ENCODE data around the gene KHDC4.
"Not testable (repeated sequence)": the region's sequence is repeated elsewhere in the genome, so short reads cannot be mapped to it uniquely, and the experiment has no call there.

The KHDC4 gene

DNA sequence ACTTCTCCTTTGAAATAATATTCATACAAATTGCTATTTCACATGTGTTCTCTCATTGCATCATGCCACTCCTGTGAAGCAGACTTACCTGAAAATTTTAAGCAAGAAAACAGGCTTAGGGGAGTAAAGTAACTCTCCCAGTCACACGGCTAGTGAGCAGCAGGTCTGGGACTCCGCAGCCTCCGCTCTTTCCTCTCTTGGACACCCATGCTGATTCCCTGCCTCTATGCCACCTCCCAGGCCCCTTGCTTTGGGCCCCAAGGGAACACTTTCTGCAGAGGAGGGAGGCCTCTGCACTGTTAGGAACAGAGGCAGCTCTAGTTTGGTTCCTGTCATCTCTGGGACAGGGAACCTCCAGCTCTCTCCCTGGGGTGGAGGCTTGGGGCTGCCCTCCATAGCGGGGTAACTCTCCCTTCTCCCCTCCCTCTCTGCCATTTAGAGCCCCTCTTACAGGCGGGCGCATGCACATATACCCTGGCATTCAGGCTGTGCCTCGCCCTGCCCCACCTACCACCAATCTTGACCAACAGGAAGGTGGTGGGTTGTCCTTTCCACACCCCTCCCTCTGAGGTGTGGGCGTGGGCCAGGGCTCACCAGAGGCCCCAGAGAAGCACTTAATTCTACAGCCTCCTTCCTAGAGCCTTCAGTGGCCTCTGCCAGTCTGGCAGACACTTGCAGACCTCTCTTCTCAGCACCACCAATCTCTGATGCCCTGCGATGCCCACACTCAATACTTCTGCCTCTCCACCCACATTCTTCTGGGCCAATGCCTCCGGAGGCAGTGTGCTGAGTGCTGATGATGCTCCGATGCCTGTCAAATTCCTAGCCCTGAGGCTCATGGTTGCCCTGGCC is 7.0 kb upstream of the KHDC4 start, which contains the start of gene RXFP4:
RXFP4 (plus strand) TSS at position 646 of the 852 bp plus-strand sequence; CDS start at position 718, 72 bp downstream.
- DNase-seq (ENCODE audit: low spot score): no peak

DNA sequence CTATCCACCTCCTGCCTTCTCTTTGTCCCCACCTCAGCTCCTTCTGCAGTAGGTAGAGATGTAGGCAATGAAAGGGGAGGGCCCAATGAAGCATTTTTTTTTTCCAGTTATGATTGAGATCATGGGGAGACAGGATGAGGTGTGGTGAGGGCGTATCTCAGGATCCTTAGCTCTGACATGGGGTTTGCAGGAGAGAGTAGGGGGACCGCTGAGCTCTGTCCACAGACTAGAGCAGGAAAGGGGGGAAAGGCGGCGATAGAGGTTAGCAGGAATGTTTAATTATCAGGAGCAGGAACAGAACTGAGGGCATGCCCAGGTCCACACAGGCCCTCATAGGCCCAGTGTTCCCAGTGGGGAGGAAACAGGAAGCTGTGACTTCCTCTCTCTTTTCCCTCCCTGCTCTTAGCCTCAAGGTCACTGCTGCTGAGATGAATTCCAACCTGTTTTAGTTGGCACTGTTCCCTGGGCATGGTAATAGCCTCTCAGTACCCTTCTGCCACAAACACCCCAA is 6.3 kb upstream of the KHDC4 start:
- peak; percentile 42 for DNase-seq (ENCODE audit: low spot score)

DNA sequence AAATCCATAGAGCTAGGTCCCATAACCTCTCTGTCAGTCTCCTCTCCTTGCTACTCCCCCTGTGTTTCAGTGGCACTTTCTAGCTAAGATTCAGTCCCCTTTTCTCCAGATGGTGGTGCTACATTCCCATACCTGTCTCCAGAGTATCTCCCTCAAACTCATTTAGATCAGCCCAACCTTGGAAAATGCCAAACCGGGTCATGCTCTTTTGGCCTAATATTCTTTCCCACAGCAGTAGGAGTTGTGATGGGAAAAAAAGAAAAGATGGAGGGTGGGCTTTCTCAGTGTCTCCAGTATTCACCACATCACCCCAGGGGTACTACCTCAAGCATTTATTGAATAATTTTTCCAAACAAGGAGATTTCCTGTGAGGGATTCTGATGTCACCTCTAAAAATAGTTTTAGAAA is 4.0 kb upstream of the KHDC4 start:
- peak; percentile 88 for DNase-seq (ENCODE audit: low spot score)

DNA sequence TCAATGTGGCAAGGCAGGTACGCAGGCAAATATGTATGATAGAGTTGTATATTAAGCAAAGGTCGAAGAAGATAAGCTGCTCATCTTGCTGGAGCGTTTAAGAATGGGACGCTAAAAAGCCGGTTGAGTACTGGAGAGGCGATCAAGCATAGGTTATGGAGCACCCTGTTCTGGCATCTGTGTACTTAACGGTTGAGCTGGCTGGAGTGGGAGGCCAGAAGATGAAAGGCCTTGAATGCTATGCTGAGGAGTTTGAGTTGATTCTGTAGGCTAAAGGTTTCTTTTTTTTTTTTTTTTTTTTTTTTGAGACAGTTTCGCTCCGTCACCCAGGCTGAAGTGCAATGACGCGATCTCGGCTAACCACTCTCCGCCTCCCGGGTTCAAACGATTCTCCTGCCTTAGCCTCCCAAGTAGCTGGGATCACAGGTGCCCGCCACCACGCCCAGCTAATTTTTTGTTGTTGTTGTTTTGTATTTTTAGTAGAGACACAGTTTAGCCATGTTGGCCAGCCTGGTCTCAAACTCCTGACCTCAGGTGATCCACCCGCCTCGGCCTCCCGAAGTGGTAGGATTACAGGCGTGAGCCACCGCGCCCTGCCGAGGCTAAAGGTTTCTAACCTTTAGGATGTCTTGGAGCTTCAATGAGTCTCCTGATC is 850 bp upstream of the KHDC4 start:
- DNase-seq (ENCODE audit: low spot score): no peak

DNA sequence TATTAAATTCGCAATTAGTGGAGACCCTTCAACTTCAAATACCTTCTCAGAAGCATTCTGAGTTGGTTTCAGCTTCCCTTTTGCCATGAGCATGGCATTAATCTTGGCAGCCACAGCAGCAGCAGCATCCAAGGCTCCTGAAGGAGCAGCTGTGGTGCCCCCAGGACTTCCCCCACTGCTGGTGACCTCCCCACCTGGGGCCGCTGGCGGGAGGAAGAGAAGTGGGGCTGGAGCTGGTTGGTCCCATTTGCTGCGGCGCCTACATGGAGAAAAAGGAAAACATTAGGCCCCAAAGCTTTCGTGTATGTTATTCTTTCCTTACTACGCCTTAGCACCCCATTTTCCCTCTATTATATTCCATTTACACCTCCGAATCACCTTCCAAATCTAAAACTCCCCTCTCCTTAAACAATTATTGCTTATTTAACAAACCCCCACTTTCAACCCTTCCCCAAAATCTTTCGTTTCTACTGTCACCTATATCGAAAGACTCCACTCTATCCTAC is 569 bp downstream of the KHDC4 start:
- DNase-seq (ENCODE audit: low spot score): no peak

DNA sequence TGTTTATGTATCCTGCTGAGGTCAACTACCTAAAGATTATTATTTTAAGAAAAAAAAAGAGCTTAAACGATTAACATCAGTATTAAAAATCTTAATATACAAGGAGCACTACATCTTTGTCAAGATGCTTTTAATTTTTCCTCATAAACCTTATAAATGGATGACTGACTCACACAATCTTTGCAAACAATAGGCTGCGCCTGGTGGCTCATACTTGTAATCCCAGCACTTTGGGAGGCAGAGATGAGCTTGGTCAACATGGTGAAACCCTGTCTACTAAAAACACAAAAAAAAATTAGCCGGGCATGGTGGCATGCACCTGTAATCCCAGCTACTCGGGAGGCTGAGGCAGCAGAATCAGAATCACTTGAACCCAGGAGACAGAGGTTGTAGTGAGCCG is 1.7 kb downstream of the KHDC4 start:
- DNase-seq (ENCODE audit: low spot score): no peak

DNA sequence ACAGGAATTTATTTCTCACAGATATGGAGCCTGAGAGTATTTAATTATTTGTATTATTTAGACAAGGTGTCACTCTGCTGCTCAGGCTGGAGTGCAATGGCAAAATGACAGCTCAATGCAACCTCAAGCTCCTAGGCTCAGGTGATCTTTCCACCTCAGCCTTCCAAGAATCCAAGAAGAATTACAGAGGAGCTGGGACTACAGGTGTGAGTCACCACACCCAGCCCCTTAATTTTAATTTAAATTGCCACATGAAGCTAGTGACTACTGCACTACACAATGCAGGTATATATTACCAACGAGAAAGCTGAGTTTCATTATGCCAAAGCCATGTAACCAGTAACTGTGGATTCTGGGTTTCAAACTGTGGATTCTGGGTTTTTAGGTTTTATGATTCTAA is 2.1 kb downstream of the KHDC4 start:
- DNase-seq (ENCODE audit: low spot score): no peak

DNA sequence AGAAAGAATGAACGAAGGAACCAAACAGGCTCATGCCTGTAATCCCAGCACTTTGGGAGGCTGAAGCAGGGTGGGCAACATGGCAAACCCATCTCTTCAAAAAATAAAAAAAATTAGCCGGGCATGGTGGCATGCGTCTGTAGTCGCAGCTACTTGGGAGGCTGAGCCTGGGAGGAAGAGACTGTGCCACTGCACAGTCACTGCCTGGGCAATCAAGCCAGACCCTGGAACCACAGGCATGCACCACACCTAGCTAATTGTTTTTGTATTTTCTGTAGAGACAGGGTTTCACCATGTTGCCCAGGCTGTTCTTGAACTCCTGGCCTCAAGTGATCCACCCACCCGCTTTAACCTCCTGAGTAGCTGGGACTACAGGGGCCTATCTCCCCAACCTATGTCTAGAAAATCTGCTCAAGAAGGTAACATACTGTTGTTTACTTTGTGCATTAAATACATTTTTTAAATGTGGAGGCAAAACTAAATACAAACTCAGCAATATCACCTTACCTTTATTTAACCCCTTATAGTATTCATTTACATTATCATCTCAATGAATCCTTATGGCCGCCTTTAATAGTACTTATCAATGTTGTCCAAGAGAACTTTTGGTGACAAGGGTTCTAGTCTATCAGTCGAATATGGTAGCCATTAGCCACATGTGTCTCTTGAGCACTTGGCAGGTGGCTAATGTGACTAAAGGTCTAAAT is 2.7 kb downstream of the KHDC4 start:
- no peak for DNase-seq (ENCODE audit: low spot score)

DNA sequence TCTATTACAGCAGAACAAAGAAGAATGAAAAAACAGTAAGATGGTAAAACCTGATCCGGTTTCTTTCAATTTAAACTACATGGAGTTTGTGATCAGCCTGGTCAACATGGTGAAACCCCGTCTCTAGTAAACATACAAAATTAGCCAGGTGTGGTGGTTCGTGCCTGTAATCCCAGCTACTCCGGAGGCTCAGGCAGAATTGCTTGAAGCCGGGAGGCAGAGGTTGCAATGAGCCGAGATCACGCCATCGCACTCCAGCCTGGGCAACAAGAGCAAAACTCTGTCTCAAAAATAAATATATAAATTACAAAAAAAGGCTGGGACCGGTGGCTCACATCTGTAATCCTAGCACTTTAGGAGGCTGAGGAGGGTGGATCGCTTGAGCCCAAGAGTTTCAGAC is 3.5 kb downstream of the KHDC4 start:
- DNase-seq (ENCODE audit: low spot score): not testable (repeated sequence)

DNA sequence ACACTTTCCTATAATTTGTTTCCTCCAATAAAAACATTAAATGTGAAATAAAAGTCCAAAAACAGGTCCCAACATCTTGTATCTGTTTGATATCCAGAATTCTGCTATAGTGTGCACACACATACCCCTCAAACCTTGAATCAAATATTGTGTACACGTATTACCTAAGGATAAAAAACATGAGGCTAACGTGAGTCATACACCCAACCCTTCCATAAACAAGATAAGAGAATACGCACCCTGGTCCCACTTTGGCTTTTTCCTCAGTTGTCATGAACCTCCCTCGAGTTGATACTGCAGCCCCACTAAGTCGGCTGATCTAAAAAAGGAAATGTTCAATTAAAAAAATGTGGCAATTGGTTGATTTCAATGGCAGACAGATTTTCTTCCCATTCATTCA is 5.2 kb downstream of the KHDC4 start:
- no peak for DNase-seq (ENCODE audit: low spot score)

DNA sequence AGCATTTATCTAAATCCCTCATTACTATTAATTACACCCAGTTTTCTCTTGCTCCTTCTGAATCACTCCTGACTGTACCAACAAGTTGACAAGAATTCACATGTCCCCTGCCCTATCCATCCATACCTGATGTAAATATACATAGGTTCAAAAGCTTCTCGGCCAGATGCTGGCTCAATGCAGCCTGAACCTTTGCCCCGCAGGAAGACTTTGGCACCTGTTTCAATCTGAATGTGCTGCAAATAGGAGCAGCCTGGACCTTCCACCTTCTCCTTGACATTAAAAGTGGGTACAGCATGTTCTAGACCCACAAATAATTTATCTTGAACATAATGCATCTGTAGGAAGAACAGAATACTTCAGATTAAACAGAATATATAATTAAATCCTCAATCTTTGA is 8.7 kb downstream of the KHDC4 start:
- DNase-seq (ENCODE audit: low spot score): no peak

DNA sequence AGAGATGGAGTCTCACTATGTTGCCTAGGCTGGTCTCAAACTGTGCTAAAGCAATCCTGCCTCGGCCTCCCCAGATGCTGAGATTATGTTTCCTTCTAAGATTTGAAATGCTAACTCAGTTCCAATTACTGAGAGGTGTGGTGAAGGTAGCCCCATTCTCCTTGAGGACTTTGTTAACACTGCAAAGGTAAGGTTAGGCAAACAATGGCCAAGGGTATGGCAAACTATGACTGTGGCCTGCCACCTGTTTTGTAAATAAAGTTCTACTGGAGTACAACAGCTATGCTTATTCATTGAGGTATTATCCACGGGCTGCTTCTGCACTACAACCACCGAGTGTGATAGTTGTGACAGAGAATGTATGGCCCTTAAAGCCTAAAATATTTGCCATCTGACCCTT is 13.5 kb downstream of the KHDC4 start:
- no peak for DNase-seq (ENCODE audit: low spot score)

DNA sequence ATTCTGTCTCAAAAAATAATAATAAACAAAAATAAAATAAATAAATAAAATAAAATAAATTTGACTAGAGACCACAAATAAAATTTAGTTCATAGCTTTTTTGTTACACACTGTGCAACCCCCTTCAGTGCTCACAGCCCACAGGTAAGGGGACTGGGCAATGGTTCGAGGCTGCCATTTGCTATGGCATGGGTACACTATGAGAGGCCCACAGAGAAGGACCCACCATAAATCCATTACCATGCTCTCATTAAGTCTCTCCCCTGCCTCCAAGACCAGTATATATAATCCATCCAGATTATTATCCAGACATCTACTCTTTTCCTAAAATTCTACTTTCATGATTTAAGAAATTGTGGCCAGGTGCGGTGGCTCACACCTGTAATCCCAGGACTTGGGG is 14.4 kb downstream of the KHDC4 start:
- DNase-seq (ENCODE audit: low spot score): no peak

DNA sequence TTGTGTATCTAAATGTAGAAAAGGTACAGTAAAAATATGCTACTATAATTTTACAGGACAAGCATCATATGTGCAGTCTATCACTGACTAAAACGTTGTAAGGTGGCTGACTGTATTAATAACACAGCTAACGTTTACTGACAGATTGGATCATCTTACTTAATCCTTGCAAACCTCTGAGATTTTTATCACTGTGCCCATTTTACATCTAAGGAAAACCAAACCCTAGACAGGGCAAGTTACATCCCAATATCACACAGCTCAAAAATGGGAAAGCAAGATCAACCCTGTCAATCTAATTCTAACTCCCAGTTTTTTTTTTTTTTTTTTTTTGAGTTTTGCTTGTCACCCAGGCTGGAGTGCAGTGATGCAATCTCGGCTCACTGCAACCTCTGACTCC is 15.6 kb downstream of the KHDC4 start:
- DNase-seq (ENCODE audit: low spot score): no peak

DNA sequence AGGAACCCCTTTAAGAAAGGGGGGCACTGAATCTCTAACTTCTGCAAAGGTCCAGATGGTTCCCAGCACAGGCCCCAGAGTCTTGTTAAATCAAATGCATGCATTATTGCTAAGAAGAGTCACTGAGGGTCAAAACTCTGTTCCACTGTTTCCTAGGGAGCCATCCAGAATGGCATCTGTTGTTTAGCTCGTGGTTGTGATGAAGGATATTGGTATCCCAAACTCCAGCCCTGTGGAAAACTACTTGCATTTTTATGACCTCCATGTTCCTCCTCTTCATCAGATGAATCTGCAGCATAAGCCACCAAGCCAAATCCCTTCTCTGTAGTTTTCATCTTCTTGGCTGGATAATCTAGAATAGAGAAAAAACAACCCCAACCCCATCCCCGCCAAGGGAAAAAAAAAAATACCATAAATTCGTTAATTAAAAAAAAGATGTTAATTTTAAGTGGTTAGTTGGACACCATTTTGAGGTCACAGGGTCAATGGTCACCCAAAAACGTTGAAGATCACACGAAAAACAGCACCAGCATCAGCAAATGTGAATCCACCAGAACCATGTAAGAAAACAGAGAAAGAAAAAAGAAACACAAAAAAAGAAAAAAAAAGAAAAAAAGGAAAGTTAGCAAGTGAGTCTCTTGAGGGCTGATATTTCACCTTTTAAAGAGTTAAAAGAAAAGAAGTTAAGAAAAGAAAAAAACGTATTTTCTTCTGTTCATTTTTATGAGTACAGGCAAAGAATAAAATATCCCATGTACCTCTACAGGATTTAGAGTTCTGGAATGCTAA is 20.1 kb downstream of the KHDC4 start:
- DNase-seq (ENCODE audit: low spot score): no peak

DNA sequence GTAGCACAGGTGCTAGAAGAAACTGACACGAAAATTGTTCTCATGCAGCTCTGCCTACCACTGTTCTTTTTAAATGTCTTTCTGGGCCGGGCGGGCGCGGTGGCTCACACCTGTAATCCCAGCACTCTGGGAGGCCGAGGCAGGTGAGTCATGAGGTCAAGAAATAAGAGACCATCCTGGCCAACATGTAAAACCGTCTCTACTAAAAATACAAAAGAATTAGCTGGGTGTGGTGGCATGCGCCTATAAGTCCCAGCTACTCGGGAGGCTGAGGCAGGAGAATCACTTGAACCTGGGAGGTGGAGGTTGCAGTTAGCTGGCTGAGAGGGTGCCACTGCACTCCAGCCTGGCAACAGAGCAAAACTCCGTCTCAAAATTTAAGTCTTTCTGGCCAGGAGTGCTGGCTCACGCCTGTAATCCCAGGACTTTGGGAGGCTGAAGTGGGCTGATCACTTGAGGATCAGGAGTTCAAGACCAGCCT is 22.1 kb downstream of the KHDC4 start:
- no peak for DNase-seq (ENCODE audit: low spot score)

DNA sequence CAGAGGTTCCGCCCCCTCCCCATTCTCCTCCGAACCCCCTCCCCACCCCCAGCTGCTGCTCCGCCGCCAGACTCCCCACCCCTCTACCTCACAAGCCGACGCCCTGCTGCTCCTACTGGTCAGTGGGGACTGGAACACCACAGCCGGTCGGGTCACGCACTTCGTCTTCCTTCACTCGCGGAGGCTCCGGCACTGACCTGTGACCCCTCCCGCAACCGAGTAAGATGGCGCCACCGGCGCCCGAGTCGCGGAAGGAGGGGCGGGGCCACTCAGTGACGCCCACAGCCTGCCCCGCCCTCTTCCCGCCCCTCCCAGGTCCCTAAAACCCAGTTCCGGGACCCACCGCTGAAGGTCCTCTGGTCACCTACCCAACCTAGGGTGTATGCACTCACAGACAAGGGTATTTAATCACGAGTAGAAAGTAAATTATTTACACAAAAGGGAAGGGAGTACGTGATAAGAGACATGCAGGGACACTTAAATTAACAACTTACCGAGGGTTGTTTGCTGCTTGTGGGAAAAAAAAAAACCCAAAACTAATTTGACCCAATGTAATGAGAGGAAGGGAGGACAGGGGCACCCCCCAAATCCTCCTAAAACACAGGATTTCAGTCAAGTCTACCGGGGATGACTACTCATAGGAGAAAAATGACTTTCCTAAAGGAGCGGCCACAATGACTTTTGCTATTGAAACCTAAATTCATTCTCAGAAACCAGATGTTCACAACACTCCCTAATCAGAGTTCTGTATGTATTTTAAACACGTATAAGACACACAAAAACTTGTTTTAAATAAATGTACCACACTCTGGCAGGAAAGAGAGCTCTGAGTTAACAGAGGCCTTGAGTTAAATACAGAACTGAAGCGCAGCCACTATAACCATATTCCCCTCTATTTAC is 22.8 kb downstream of the KHDC4 start, which contains the start of gene RIT1:
RIT1 (minus strand) TSS at position 194 of the 900 bp plus-strand sequence. CDS start 588 bp downstream, outside the sequence.
- DNase-seq (ENCODE audit: low spot score): peak; percentile 79

DNA sequence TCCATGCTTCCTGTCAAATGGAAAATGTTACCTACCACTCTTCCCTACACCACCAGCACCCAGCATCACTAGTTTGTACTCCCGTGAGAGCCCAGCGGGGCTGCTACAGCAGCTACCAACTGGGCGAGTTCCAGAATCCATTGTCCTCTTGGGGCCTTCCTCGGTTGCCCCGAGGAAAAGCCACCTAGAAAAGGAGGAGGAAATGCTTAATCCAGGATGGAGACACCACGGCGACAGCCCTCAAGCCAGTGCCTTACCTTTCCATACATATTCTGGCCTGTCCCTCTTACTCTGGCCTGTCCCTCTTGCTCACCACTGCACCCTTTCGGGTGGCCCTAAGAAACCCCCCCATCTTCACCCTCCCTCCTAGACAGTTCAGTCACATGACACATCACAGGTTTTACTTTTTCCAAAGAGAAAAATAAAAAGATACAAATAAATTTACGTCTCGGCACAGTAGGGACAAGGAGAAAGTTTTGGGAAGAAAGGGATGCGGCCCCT is 23.5 kb downstream of the KHDC4 start:
- peak; percentile 64 for DNase-seq (ENCODE audit: low spot score)

DNA sequence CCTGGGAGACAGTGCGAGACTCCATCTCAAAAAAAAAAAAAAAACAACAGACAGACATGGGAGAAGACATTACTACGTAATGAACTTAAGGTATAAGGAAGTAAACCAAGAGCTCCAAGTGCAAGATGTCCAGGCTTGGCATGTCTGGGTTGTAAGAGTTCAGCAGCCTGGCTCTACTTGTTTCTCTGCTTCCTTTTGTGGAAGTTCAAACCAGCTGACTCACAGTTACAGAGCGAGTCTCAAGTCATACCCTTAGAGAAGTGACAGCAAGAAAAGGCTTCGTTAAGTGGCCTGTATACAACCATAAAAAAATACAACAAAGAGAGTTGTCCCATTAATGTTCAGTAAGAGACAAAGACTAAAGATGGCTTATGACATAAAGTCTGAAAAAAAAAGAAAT is 24.3 kb downstream of the KHDC4 start:
- peak; percentile 69 for DNase-seq (ENCODE audit: low spot score)

DNA sequence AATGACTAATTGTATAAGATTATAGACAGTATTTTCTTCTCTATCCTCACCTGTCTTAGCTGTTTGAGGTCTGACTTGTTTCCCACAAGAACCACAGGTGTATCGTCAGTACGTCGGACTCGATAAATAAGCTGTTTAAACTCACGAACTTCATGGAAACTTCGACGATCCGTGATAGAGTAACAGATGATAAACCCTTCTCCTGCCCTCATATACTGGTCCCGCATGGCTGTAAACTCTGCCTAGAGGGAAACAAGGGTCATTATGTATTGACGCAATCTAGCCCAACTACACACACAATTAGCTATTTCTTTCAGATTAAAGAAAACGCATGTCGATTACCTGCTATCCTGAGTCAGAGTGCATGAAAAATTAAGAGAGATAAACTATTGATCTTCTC is 30.0 kb downstream of the KHDC4 start:
- DNase-seq (ENCODE audit: low spot score): no peak

All from pons (tissue), 1 donor.